Thoracic aorta (tissue), 2 donors: Measurements from ENCODE around the gene TLL1. TPM values are rescaled to one million over a fixed set of nuclear protein-coding genes. Genes with fewer than 3 reads are reported as not detected.

Experiments
- ATAC-seq: fragments of 150-250 bp; one replicate; pipeline ENCODE4 v1.8.0; 2017; ENCODE audit warnings: low read depth; ENCODE audit not compliant: insufficient number of reproducible peaks, low FRiP score
- DNase-seq: peaks from one replicate; pipeline ENCODE4 v3.0.0-alpha.2; 2020; ENCODE audit warnings: low spot score
- H3K27ac ChIP-seq, 2 donors: fragments of 200-600 bp; sonication (generic); 1 replicate in 1 of 2; 2 replicates in 1 of 2; pipeline ENCODE4 v1.5.1; 2016; ENCODE audit warnings: mild to moderate bottlenecking in 2 of 2, moderate library complexity in 2 of 2
- H3K27me3 ChIP-seq: fragments of 200-600 bp; sonication (generic); replicated peaks from 2 replicates; pipeline ENCODE4 v1.6.0; 2016; ENCODE audit warnings: mild to moderate bottlenecking; ENCODE audit not compliant: insufficient read depth
- H3K36me3 ChIP-seq: fragments of 200-600 bp; sonication (generic); one replicate; pipeline ENCODE4 v1.5.1; 2016
- H3K4me1 ChIP-seq, 2 donors: fragments of 200-600 bp; sonication (generic); 1 replicate in 1 of 2; 2 replicates in 1 of 2; pipeline versions ENCODE4 v1.5.1 to v1.6.0; 2016; ENCODE audit warnings: low read depth in 2 of 2, mild to moderate bottlenecking in 1 of 2; ENCODE audit not compliant: control insufficient read depth in 1 of 2
- H3K4me3 ChIP-seq: fragments of 200-600 bp; sonication (generic); 2 replicates; pipeline ENCODE4 v1.5.1; 2016; ENCODE audit warnings: mild to moderate bottlenecking
- H3K9me3 ChIP-seq: fragments of 200-600 bp; sonication (generic); 2 replicates; pipeline ENCODE4 v1.5.1; 2016
- CTCF ChIP-seq: fragments of 200-600 bp; sonication (generic); IDR thresholded peaks from one replicate; pipeline ENCODE4 v1.5.1; 2019; ENCODE audit warnings: antibody characterized with exemption
- total RNA-seq, 2 donors: library from RNA; depleted of rRNA; stranded (reverse); fragments of >200 nt; gene quantifications; one replicate each; pipeline versions ENCODE4 v1.1.0 to v1.2.3, GENCODE V29; 2016

The TLL1 gene
- total RNA-seq, 2 donors from 2014 or later, result 3.7 to 10.6 TPM

- no peaks in the 10 kb centered on the region for H3K9me3 ChIP-seq
- no peak overlapping the region for H3K27ac ChIP-seq
- H3K36me3 ChIP-seq, result no peaks in the 10 kb centered on the region
- H3K4me1 ChIP-seq, result peaks cover 0 to 1% of the 10 kb centered on the region in 2 donors
- H3K4me3 ChIP-seq, result no peak overlapping the region
- H3K27me3 ChIP-seq, result no peaks in the 10 kb centered on the region
- DNase-seq (no peak), ATAC-seq (no peak)
- no peak for TF ChIP-seq CTCF
Observed at GRCh38 chr4:165927815-165928214, 54.8 kb downstream of the TLL1 start.

- no peak for TF ChIP-seq CTCF
- H3K27ac ChIP-seq, result no peak overlapping the region
- no peak for ATAC-seq
- H3K27me3 ChIP-seq, result no peaks in the 10 kb centered on the region
- H3K36me3 ChIP-seq, result no peaks in the 10 kb centered on the region
- no peaks in the 10 kb centered on the region for H3K4me1 ChIP-seq
- no peak for DNase-seq
- no peak overlapping the region for H3K4me3 ChIP-seq
- H3K9me3 ChIP-seq, result no peaks in the 10 kb centered on the region
Observed at GRCh38 chr4:165928601-165929000, 55.6 kb downstream of the TLL1 start.

- DNase-seq (no peak), ATAC-seq (no peak)
- Histone ChIP-seq H3K4me1 (no peaks in the 10 kb centered on the region), H3K4me3 (no peak overlapping the region), H3K9me3 (no peaks in the 10 kb centered on the region), H3K27ac (no peak overlapping the region), H3K27me3 (no peaks in the 10 kb centered on the region), H3K36me3 (no peaks in the 10 kb centered on the region)
- TF ChIP-seq CTCF, result no peak
Observed at GRCh38 chr4:165929662-165930061, 56.6 kb downstream of the TLL1 start.

- no peak for TF ChIP-seq CTCF
- no peak for DNase-seq
- no peak for ATAC-seq
Observed at GRCh38 chr4:165931741-165932140, 58.7 kb downstream of the TLL1 start.

GRCh38 chr4:165944900-165945299, 71.9 kb downstream of the TLL1 start:
- H3K27ac ChIP-seq, result no peak overlapping the region
- H3K4me3 ChIP-seq, result no peak overlapping the region
- no peaks in the 10 kb centered on the region for H3K9me3 ChIP-seq
- H3K27me3 ChIP-seq, result no peaks in the 10 kb centered on the region
- no peaks in the 10 kb centered on the region for H3K36me3 ChIP-seq
- no peak for ATAC-seq
- no peaks in the 10 kb centered on the region for H3K4me1 ChIP-seq
- no peak for TF ChIP-seq CTCF
- DNase-seq, result no peak

More at GRCh38 chr4:165931741-165932140, 58.7 kb downstream of the TLL1 start:
- H3K9me3 ChIP-seq, result no peaks in the 10 kb centered on the region
- H3K27me3 ChIP-seq, result no peaks in the 10 kb centered on the region
- no peak overlapping the region for H3K27ac ChIP-seq
- no peaks in the 10 kb centered on the region for H3K36me3 ChIP-seq
- no peak overlapping the region for H3K4me3 ChIP-seq
- H3K4me1 ChIP-seq, result no peaks in the 10 kb centered on the region
